22Rv1 (cell line): ENCODE data around the gene BRME1.

Source experiments
- CTCF ChIP-seq: fragments of 450-650 bp; IDR thresholded peaks from 2 replicates; pipeline ENCODE4 v1.5.1; 2017; ENCODE audit warnings: mild to moderate bottlenecking
- ZFX ChIP-seq: fragments of 450-650 bp; IDR thresholded peaks from 2 replicates; pipeline ENCODE4 v1.6.1; 2017; ENCODE audit warnings: antibody characterized with exemption, borderline replicate concordance

GRCh38 chr19:13840305-13841085 lies 65.4 kb downstream of the BRME1 start:
- TF ChIP-seq CTCF: peak; percentile 25; the same call in 1 of the 2 replicates
- TF ChIP-seq ZFX: no peak
